BE2C (cell line): ENCODE data around the gene PEX16.

Source experiments
- DNase-seq: peaks from one replicate; pipeline ENCODE4 v3.0.0-alpha.2; 2020
- H3K27me3 ChIP-seq: fragments of 250-450 bp; sonication (Bioruptor Pico); 2 replicates; pipeline ENCODE4 v1.5.1; 2020; ENCODE audit warnings: mild to moderate bottlenecking
- H3K36me3 ChIP-seq: fragments of 250-450 bp; sonication (Bioruptor Pico); 2 replicates; pipeline ENCODE4 v1.5.1; 2020; ENCODE audit warnings: mild to moderate bottlenecking
- H3K4me1 ChIP-seq: fragments of 250-450 bp; sonication (Bioruptor Pico); 2 replicates; pipeline ENCODE4 v1.5.1; 2020
- H3K4me3 ChIP-seq: 2 replicates; pipeline ENCODE4 v1.5.1; 2011; ENCODE audit warnings: low read depth, low read length
- H3K9me3 ChIP-seq: fragments of 250-450 bp; sonication (Bioruptor Pico); 2 replicates; pipeline ENCODE4 v1.5.1; 2020
- TF ChIP-seq, protein P1 (sequence below): IDR thresholded peaks from 2 replicates; pipeline ENCODE4 v1.5.1; 2012; ENCODE audit warnings: mild to moderate bottlenecking, low read depth, low read length

Gene PEX16

GRCh38 chr11:45922425-45923082, 4.9 kb upstream of the PEX16 start, which contains the start of gene LARGE2:
Gene LARGE2 (plus strand): TSS chr11:45922656. CDS start chr11:45922883, 227 bp downstream.
- Histone ChIP-seq H3K36me3 (no peaks in the 10 kb centered on the region), H3K27me3 (no peaks in the 10 kb centered on the region), H3K9me3 (no peaks in the 10 kb centered on the region), H3K4me3 (peak within 1 kb of the TSS; percentile 29), H3K4me1 (no peaks in the 10 kb centered on the region)
- no peak for DNase-seq
- TF ChIP-seq, protein P1, sequence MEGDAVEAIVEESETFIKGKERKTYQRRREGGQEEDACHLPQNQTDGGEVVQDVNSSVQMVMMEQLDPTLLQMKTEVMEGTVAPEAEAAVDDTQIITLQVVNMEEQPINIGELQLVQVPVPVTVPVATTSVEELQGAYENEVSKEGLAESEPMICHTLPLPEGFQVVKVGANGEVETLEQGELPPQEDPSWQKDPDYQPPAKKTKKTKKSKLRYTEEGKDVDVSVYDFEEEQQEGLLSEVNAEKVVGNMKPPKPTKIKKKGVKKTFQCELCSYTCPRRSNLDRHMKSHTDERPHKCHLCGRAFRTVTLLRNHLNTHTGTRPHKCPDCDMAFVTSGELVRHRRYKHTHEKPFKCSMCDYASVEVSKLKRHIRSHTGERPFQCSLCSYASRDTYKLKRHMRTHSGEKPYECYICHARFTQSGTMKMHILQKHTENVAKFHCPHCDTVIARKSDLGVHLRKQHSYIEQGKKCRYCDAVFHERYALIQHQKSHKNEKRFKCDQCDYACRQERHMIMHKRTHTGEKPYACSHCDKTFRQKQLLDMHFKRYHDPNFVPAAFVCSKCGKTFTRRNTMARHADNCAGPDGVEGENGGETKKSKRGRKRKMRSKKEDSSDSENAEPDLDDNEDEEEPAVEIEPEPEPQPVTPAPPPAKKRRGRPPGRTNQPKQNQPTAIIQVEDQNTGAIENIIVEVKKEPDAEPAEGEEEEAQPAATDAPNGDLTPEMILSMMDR = no peak

DNA sequence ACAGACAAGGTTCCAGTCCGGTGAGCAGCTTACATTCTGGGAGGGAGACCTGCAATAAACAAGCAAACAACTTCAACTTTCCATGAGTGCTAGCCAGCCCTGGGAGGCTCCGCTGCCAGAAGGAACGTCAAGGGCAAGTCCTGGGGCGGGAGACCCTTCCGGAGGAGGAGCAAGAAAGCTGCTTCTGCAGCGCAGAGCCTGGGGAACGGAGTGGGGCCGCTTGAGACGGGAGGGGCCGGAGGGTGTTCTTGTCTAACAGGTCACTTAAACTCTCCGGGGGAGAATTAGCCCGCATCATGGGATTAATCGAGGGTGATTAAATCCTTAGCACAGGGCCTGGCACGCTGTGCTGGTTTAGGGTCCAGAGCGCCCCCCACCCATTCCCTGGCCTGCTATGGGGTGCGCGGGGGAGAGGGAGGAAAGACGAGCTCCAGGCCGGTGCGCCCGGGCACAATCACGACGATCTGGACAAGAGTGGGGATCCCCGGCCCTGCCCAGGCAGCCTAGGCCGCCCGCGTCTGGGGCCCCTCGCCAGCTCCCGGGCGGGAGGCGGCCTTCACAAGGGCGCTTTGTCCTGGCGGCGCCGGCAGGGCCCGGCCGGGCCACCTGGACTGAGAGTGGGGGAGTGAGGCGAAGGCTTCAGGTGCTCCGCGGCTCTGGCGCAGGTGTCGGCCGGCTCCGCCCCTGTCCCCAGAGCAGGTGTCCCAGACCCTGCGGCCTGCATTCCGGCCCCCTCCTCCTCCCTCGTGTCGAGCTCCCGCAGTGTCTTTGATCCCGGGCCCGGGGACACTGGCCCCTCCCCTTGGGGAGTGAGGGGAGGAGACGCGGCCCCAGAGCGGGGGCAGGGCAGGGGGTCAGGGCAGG, 4.1 kb upstream of the PEX16 start:
- TF ChIP-seq, protein P1 = no peak
- no peaks in the 10 kb centered on the region for H3K36me3 ChIP-seq
- H3K4me1 ChIP-seq = no peaks in the 10 kb centered on the region
- H3K27me3 ChIP-seq = no peaks in the 10 kb centered on the region
- no peak for DNase-seq
- H3K9me3 ChIP-seq = no peaks in the 10 kb centered on the region
- peak overlapping the region; percentile 29 for H3K4me3 ChIP-seq

GRCh38 chr11:45920531-45921477, 3.1 kb upstream of the PEX16 start:
- no peaks in the 10 kb centered on the region for H3K27me3 ChIP-seq
- H3K9me3 ChIP-seq = no peaks in the 10 kb centered on the region
- TF ChIP-seq, protein P1 = no peak
- H3K4me1 ChIP-seq = no peaks in the 10 kb centered on the region
- no peak for DNase-seq
- no peaks in the 10 kb centered on the region for H3K36me3 ChIP-seq
- no peak overlapping the region for H3K4me3 ChIP-seq

- H3K4me3 ChIP-seq = no peak overlapping the region
These were observed 2.3 kb upstream of the PEX16 start for GRCh38 chr11:45919806-45920530.

More at GRCh38 chr11:45919806-45920530, 2.3 kb upstream of the PEX16 start:
- H3K36me3 ChIP-seq = no peaks in the 10 kb centered on the region
- no peaks in the 10 kb centered on the region for H3K9me3 ChIP-seq
- no peaks in the 10 kb centered on the region for H3K4me1 ChIP-seq
- no peak for DNase-seq
- no peaks in the 10 kb centered on the region for H3K27me3 ChIP-seq
- TF ChIP-seq, protein P1 = no peak
